Nephron (organoid): ENCODE results near the gene NT5DC4.

Source experiments
- H3K27ac Mint-ChIP-seq, 3 experiments: 2 replicates each; pipeline ENCODE4 v1.8.0; 2020; ENCODE audit warnings: mixed read lengths in 3 of 3, mild to moderate bottlenecking in 2 of 3, moderate library complexity in 1 of 3
- H3K27me3 Mint-ChIP-seq: 2 replicates; pipeline ENCODE4 v1.8.0; 2021; ENCODE audit warnings: low read depth, mild to moderate bottlenecking, moderate library complexity, mixed read lengths
- H3K36me3 Mint-ChIP-seq: 2 replicates; pipeline ENCODE4 v1.8.0; 2020; ENCODE audit warnings: low read depth, mixed read lengths
- H3K4me1 Mint-ChIP-seq: 2 replicates; pipeline ENCODE4 v1.8.0; 2020; ENCODE audit warnings: mixed read lengths
- H3K4me3 Mint-ChIP-seq, 3 experiments: 2 replicates each; pipeline ENCODE4 v1.8.0; 2020; ENCODE audit warnings: mild to moderate bottlenecking in 3 of 3, mixed read lengths in 3 of 3, moderate library complexity in 2 of 3
- H3K9me3 Mint-ChIP-seq: 2 replicates; pipeline ENCODE4 v1.8.0; 2020; ENCODE audit warnings: mixed read lengths
- CTCF ChIP-seq, 3 experiments: fragments of 200-600 bp; sonication (generic); IDR thresholded peaks; one replicate each; pipeline ENCODE4 v1.5.0; 2021; ENCODE audit warnings: antibody characterized with exemption in 3 of 3; ENCODE audit not compliant: unreplicated experiment in 3 of 3

Gene NT5DC4

GRCh38 chr2:112710956-112711750, 9.7 kb upstream of the NT5DC4 start:
- peak overlapping the region in 2 of 3 experiments; percentile 28 to 96 for H3K27ac Mint-ChIP-seq
- peaks cover 15% of the 10 kb centered on the region for H3K4me1 Mint-ChIP-seq
- peaks cover 5% of the 10 kb centered on the region for H3K27me3 Mint-ChIP-seq
- TF ChIP-seq CTCF (IDR thresholded peaks at IDR 0.05; ENCODE audit: unreplicated experiment in 3 of 3) = no peak
- no peaks in the 10 kb centered on the region for H3K9me3 Mint-ChIP-seq
- peak overlapping the region in 1 of 3 experiments; percentile 18 for H3K4me3 Mint-ChIP-seq
- H3K36me3 Mint-ChIP-seq = no peaks in the 10 kb centered on the region

DNA sequence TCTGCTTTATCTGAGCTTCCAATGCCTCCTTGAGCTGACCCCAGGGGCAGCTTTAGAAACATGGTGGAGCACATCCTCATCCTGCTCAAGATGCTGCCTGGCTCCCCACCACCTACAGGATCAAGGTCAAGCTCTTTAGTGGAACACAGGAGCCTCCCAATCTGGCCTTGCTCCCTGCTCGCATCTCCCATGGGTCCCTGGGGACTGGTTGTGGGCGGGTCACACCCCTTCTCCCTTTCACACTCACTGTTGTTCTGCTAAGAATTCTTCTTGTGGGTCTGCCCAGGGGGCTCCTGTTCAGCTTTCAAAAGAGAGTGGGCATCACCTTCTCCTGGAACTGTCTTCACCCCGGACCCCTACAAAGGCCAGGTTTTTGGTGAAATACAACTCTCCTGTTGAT, 8.4 kb upstream of the NT5DC4 start:
- TF ChIP-seq CTCF (IDR thresholded peaks at IDR 0.05; ENCODE audit: unreplicated experiment in 3 of 3) = no peak
- no peaks in the 10 kb centered on the region for H3K27me3 Mint-ChIP-seq
- H3K9me3 Mint-ChIP-seq = peaks cover 2% of the 10 kb centered on the region
- peak overlapping the region in 1 of 3 experiments; percentile 96 for H3K27ac Mint-ChIP-seq
- H3K4me1 Mint-ChIP-seq = peaks cover 15% of the 10 kb centered on the region
- H3K36me3 Mint-ChIP-seq = no peaks in the 10 kb centered on the region
- no peak overlapping the region for H3K4me3 Mint-ChIP-seq

- no peak for TF ChIP-seq CTCF (IDR thresholded peaks at IDR 0.05; ENCODE audit: unreplicated experiment in 3 of 3)
- Mint-ChIP-seq H3K27ac (peak overlapping the region; percentile 5 to 96 (median 28)), H3K4me1 (peaks cover 15% of the 10 kb centered on the region), H3K27me3 (no peaks in the 10 kb centered on the region), H3K9me3 (peaks cover 2% of the 10 kb centered on the region), H3K36me3 (no peaks in the 10 kb centered on the region), H3K4me3 (peak overlapping the region in 1 of 3 experiments; percentile 31)
These were observed 7.8 kb upstream of the NT5DC4 start for GRCh38 chr2:112712903-112713584.

DNA sequence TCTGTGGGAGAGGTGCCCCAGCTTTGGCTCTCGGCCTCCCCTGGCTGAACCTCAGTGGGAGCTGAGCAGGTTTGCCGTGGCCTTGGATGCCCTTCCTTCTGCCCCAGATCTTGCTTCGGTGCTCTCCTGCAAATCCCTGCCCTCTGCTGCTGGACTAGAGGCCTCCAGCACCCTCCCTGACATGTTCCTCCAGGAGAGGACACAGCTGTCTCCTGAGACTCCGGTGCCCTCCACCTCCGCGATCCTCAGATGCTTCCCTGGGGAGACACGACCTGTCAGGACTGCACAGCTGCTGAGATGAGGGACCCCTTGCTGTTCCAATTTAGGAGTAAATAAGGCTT, 7.3 kb upstream of the NT5DC4 start:
- no peak for TF ChIP-seq CTCF (IDR thresholded peaks at IDR 0.05; ENCODE audit: unreplicated experiment in 3 of 3)
- Mint-ChIP-seq H3K4me3 (no peak overlapping the region), H3K9me3 (peaks cover 2% of the 10 kb centered on the region), H3K27me3 (peaks cover under 1% of the 10 kb centered on the region), H3K27ac (peak overlapping the region in 1 of 3 experiments; percentile 96), H3K4me1 (peaks cover 15% of the 10 kb centered on the region), H3K36me3 (no peaks in the 10 kb centered on the region)

DNA sequence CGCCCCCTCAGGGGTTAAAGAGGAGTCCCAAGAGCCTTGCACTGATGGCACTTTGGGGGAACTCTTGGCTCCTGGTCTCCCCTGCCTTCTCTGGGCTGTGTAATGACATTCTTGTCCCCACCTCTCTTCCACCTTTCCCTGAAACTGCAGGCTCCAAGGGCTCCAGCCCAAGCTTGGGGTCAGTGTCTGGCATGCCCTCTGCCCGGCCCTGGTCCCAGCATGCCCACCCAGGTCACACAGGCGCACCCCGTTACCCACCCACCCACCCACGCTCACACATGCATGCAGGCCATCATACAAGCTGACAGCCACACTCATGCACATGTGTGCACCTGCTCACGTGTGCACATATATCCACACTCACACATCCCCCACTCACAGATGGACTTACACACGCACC, 6.9 kb upstream of the NT5DC4 start:
- H3K27me3 Mint-ChIP-seq = peaks cover 4% of the 10 kb centered on the region
- TF ChIP-seq CTCF (IDR thresholded peaks at IDR 0.05; ENCODE audit: unreplicated experiment in 3 of 3) = no peak
- H3K4me3 Mint-ChIP-seq = no peak overlapping the region
- H3K36me3 Mint-ChIP-seq = no peaks in the 10 kb centered on the region
- peaks cover 5% of the 10 kb centered on the region for H3K9me3 Mint-ChIP-seq
- H3K4me1 Mint-ChIP-seq = peaks cover 15% of the 10 kb centered on the region
- peak overlapping the region in 1 of 3 experiments; percentile 96 for H3K27ac Mint-ChIP-seq
